GM18951 (cell line): Measurements from ENCODE around the gene FMN2.

ENCODE experiments used
- POLR2A ChIP-seq: IDR thresholded peaks from 4 replicates; pipeline ENCODE4 v1.6.1; 2011; ENCODE audit warnings: mild to moderate bottlenecking; ENCODE audit not compliant: insufficient read length, insufficient read depth; ENCODE audit errors: extremely low read depth
- in situ Hi-C: fragments of 300-500 bp; cut with MboI; formaldehyde crosslinking; loops from one replicate; pipeline ENCODE4 v1.12.0; 2022; ENCODE audit warnings: low sequenced_read_pairs, mixed read lengths, inconsistent platforms; ENCODE audit not compliant: unreplicated experiment

Gene FMN2

DNA sequence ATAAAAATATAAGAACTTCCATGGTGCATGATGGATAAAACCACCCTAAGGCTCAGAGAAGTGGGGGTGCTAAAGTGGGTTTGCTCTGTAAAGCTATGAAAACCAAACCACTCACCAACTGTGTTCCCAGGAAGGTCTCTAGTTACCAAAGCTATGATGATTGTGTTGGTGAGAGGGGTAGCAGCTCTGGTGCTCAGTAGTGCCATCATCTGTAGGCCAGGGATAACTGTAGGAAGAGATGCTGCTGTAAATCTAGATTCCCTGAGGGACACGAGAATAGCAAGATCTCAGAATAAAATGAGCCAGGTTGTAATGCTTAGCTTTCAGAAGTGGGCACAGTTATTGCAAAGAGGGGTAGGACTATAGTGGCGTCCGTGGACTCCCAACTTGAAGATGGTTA is 395.8 kb downstream of the FMN2 start:
- in situ Hi-C loops = no loop called here
- TF ChIP-seq POLR2A = no peak

DNA sequence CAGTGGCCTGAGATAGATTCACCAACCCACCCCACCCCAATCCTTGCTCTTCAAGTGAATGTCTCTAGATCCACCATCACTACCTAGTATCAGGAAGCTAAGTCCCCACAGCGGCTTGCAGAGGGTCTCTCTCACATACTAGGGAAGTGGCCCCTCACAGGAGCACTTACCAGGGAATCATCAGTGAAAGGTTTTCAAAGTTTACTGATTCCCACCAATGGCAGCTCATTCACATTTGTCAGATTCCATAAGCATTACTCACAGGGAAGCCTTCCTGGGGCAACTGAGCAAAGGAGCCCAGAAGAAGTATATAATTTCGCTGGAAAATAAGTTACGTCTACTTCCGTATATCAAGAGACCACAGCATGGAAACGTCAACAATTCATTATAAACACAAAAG is 399.5 kb downstream of the FMN2 start:
- in situ Hi-C loops = no loop called here
- no peak for TF ChIP-seq POLR2A

DNA sequence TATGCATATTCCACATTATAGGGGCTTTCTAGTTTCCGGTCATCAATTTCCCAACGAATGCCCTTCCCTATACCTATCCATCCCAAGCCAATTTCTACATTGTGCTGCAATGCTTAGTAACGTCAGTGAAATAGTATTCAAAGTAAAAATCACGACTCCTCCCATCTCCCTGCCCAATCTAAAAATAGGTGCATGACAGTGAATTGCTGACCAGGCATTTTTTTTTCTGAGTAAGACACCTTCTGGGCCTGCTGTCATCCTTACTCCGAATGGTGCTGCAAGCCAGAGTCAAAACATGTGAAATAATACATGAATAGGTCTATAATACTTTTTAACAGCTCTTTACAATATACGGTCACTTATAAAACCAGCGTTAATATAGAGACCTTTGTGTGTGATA is 400.1 kb downstream of the FMN2 start:
- in situ Hi-C loops = no loop called here
- no peak for TF ChIP-seq POLR2A

DNA sequence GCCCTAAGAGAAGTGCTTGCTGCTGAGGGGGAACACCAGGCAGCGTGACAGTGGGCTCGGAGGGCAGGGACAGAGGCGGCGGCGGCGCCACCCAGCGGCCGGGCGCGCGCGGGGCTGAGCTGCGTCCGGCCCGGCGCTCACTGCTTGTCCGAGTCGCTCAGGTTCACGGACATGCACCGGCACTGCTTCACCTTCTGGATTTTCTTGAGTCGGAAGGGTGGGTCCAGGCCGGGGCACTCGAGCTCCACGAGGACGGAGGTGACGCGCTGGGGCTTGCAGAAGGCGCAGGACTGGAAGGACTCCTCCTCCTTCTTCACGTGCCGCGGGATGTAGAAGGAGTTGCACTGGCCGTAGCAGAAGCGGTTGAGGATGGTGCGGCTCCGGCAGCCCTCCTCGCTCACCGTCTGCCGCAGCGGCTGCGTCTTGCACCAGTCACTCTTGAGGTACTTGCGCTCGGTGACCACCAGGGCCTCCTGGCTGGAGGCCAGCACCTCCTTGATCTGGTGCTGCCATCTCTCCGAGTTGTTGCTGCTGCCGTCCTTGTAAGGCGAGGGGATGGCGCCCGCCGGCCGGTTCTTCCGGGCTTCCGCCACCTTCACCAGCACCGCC is 401.3 kb downstream of the FMN2 start:
- in situ Hi-C loops = no loop called here
- no peak for TF ChIP-seq POLR2A

- in situ Hi-C loops = no loop called here
- TF ChIP-seq POLR2A = no peak
Observed at GRCh38 chr1:240495601-240496000, 403.9 kb downstream of the FMN2 start.

- TF ChIP-seq POLR2A = no peak
- in situ Hi-C loops = no loop called here
Observed at GRCh38 chr1:240496356-240496755, 404.7 kb downstream of the FMN2 start.

GRCh38 chr1:240496941-240497340 is 405.3 kb downstream of the FMN2 start:
- in situ Hi-C loops = no loop called here
- no peak for TF ChIP-seq POLR2A

DNA sequence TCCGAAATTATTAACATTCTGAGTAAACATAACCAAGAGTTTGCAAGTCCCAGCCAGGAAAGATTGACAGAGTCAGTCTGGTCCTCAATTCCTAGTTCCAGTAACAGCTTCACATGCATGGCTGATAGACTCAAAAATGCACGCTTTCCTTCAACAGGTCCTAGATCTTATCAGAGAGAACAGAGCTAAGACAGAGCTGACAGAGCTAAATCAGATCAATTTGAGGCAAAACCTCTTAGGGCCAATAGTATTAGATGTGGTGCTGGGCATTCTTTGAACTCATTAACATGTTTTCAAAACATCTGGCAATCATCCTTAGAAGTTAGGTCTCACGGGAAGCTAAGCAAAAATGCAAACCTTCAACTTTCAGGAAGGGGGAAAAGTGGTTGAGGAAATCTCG is 406.2 kb downstream of the FMN2 start:
- in situ Hi-C loops = no loop called here
- no peak for TF ChIP-seq POLR2A

- in situ Hi-C loops = no loop called here
- TF ChIP-seq POLR2A = no peak
Observed at GRCh38 chr1:240498335-240498734, 406.7 kb downstream of the FMN2 start.

DNA sequence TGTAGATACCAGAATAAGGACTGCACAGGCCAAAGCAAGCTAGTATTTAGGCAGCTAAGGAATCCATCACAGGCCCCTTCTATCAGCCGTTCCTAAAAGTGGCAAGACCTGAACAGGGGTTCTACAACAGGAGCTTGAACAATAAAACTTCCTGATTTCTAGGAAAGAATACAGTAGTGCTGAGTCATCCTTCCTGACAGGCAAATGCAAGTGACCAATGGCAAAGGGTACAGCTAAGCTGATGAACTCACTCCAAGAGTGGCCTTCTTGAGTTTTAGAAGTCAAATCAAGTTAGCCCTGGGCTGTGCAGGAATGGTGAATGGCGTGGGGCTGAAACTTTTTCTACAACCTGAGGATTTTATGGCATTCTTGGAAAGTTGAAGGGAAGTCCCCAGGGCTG is 407.3 kb downstream of the FMN2 start:
- in situ Hi-C loops = no loop called here

GRCh38 chr1:240500647-240501046 is 409.0 kb downstream of the FMN2 start:
- TF ChIP-seq POLR2A = no peak
- in situ Hi-C loops = no loop called here

More for the DNA sequence above, 407.3 kb downstream of the FMN2 start:
- no peak for TF ChIP-seq POLR2A

DNA sequence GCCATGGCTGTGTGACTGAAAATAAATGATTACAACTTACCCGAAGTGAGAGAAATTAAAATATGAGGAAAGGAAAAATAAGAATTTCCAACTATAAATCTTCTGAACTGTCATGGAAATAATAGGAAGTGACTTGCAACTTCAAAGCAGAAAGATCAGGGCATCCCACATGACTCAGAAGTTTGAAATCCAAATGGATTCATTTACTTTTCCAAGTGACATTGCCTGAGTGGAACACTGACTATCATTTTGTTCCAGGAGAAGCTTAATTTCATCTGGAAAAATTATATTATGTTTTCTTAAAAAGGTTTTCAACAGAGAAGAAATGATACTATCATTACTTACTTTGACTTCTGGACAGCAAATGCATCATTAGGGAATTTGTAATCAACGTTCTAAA is 409.4 kb downstream of the FMN2 start:
- no peak for TF ChIP-seq POLR2A
- in situ Hi-C loops = no loop called here

GRCh38 chr1:240503036-240503435 is 411.4 kb downstream of the FMN2 start:
- in situ Hi-C loops = no loop called here
- TF ChIP-seq POLR2A = no peak

GRCh38 chr1:240503558-240503957 is 411.9 kb downstream of the FMN2 start:
- TF ChIP-seq POLR2A = no peak
- in situ Hi-C loops = no loop called here

DNA sequence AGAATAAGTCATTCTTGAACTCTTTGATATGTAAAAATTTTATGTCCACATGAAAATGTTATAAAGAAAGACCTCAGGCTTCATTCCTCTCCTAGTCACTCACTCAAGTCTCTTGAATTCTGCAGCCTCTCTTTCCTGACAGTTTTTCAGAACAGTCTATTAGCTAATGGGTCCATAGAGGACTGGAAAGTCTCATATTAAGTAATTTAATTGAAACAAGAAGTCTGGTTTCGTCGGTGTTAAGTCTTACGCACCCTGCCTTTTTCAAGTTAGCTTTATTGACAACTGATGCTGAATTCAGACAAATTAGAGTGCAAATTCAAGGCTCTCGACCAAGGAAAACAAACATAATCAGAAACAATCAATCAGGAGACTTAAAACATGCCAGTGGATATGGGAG is 414.5 kb downstream of the FMN2 start:
- no peak for TF ChIP-seq POLR2A
- in situ Hi-C loops = no loop called here

GRCh38 chr1:240508201-240508600 is 416.5 kb downstream of the FMN2 start:
- in situ Hi-C loops = no loop called here
- no peak for TF ChIP-seq POLR2A

DNA sequence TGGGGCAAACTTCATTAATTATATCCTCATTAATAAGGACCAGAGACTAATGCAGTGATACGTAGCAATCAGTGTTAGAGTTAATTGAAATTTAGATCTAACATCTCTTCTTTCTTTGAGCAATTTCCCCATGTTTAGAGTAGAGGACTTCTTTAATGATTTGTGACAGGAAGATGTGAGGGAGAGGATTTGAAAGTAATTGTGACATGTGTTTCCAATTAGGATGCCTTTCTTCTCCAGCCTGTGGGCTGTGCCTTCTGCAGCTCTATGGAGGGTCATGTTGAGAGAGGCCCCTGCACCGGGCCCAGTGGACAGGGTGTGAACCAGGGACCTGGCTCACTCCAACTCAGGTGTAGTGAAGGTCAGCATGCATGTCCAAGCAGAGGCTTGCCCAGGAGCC is 417.3 kb downstream of the FMN2 start:
- no peak for TF ChIP-seq POLR2A
- in situ Hi-C loops = no loop called here
